A673 (cell line): ENCODE measurements around the gene ZSCAN10. TPM values are rescaled to one million over a fixed set of nuclear protein-coding genes. Genes with fewer than 3 reads are reported as not detected.

Experiments used
- BruUV-seq: library from RNA; stranded (reverse); fragments of 400-500 nt; replicated peaks from 2 replicates; lab custom pipeline; 2021; lab: Mats Ljungman, UMichigan
- CTCF ChIA-PET: fragments of 300-600 bp; sonication (Branson Sonifier 250); formaldehyde crosslinking; loops from one replicate; lab custom pipeline; 2022; ENCODE audit warnings: antibody characterized with exemption; lab: Charles Lee
- POLR2A ChIA-PET: fragments of 300-600 bp; sonication (Branson Sonifier 250); formaldehyde crosslinking; loops from one replicate; lab custom pipeline; 2022; ENCODE audit warnings: antibody characterized with exemption; ENCODE audit not compliant: low non-redundant PET; lab: Charles Lee
- DNase-seq: peaks from one replicate; pipeline ENCODE4 v3.0.0-alpha.2; 2015; ENCODE audit warnings: low spot score
- H3K27ac ChIP-seq: fragments of 200-600 bp; sonication (generic); 2 replicates; pipeline ENCODE4 v1.5.1; 2016; ENCODE audit warnings: mixed run types, low read depth, mild to moderate bottlenecking, mixed read lengths, antibody characterized with exemption, low read length; ENCODE audit not compliant: poor library complexity, severe bottlenecking
- H3K27me3 ChIP-seq: fragments of 200-600 bp; sonication (generic); replicated peaks from 2 replicates; pipeline ENCODE4 v1.6.1; 2017; ENCODE audit warnings: mixed run types, low read depth, mild to moderate bottlenecking, mixed read lengths, antibody characterized with exemption, low read length; ENCODE audit not compliant: insufficient read depth, poor library complexity
- H3K36me3 ChIP-seq: fragments of 200-600 bp; sonication (generic); 2 replicates; pipeline ENCODE4 v1.6.1; 2016; ENCODE audit warnings: mixed run types, mild to moderate bottlenecking, mixed read lengths, antibody characterized with exemption, low read length; ENCODE audit not compliant: insufficient read depth, poor library complexity, severe bottlenecking
- H3K4me1 ChIP-seq: fragments of 200-600 bp; sonication (generic); 2 replicates; pipeline ENCODE4 v1.6.1; 2017; ENCODE audit warnings: mixed run types, mild to moderate bottlenecking, mixed read lengths, antibody characterized with exemption, low read length; ENCODE audit not compliant: insufficient read depth, poor library complexity, severe bottlenecking
- H3K4me3 ChIP-seq: fragments of 200-600 bp; sonication (generic); 2 replicates; pipeline ENCODE4 v1.5.1; 2016; ENCODE audit warnings: low read depth, mixed run types, mild to moderate bottlenecking, mixed read lengths, low read length; ENCODE audit not compliant: poor library complexity, severe bottlenecking
- H3K9me3 ChIP-seq: fragments of 200-600 bp; sonication (generic); 2 replicates; pipeline ENCODE4 v1.6.1; 2016; ENCODE audit warnings: mixed run types, low read depth, mild to moderate bottlenecking, mixed read lengths, antibody characterized with exemption, low read length; ENCODE audit not compliant: poor library complexity, severe bottlenecking
- EZH2 ChIP-seq: fragments of 200-600 bp; sonication (generic); IDR thresholded peaks from 2 replicates; pipeline ENCODE4 v1.6.1; 2017; ENCODE audit warnings: borderline replicate concordance, low read depth, mild to moderate bottlenecking, mixed read lengths, antibody characterized with exemption, low read length; ENCODE audit not compliant: poor library complexity, severe bottlenecking
- intact Hi-C: fragments of 100-400 bp; cut with micrococcal nuclease; formaldehyde crosslinking; loops from one replicate; pipeline ENCODE4 v1.10.0; 2022; ENCODE audit not compliant: unreplicated experiment
- total RNA-seq: library from RNA; stranded (reverse); gene quantifications from 2 replicates; pipeline ENCODE4 v1.2.3, GENCODE V29; 2021
- TF ChIP-seq, protein P1 (sequence below): fragments of 300-800, 200-600 bp; sonication (generic); conservative IDR thresholded peaks from 2 replicates; pipeline ENCODE4 v1.5.1; 2017; ENCODE audit warnings: low read depth, mild to moderate bottlenecking, antibody characterized with exemption, low read length, moderate library complexity, mixed read lengths

ZSCAN10 gene
- total RNA-seq, 1 experiment from 2014 or later = not detected

DNA sequence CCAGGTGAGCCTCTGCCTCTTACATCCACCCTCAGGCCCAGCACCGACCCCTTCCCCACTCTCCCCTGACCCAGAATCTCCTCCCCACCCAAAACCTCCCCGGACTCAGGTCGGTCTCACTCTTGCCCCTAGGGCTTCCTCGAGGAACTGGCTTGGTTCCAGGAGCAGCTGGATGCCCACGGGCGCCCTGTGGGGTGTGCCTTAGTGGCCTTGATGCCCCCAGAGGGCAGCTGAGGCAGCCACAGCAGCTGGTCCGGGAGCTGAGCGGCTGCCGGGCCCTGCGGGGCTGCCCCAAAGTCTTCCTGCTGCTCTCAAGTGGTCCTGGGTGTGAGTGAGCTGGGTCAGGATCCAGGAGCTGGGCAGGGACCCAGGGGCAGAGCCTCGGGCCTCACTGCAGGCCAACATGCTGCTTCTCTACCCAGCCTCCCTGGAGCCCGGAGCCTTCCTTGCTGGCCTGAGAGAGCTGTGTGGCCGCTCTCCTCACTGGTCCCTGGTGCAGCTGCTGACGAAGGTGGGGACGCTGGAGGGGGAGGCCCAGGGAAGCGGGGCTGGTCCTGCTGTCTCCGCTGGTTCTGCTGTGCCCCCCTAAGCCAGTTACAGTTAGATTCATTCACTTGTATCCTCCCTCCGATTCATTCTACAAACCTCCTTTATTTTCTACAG is 45.4 kb upstream of the ZSCAN10 start:
- no peak for DNase-seq
- Histone ChIP-seq H3K9me3 (no peaks in the 10 kb centered on the region), H3K4me3 (no peak overlapping the region), H3K27ac (no peak overlapping the region), H3K36me3 (peaks cover 5% of the 10 kb centered on the region), H3K27me3 (no peaks in the 10 kb centered on the region), H3K4me1 (no peaks in the 10 kb centered on the region)
- ChIA-PET POLR2A (no interaction called here), CTCF (no interaction called here)
- intact Hi-C loops = no loop called here
- no TSS peak for BruUV-seq
- TF ChIP-seq, protein P1, sequence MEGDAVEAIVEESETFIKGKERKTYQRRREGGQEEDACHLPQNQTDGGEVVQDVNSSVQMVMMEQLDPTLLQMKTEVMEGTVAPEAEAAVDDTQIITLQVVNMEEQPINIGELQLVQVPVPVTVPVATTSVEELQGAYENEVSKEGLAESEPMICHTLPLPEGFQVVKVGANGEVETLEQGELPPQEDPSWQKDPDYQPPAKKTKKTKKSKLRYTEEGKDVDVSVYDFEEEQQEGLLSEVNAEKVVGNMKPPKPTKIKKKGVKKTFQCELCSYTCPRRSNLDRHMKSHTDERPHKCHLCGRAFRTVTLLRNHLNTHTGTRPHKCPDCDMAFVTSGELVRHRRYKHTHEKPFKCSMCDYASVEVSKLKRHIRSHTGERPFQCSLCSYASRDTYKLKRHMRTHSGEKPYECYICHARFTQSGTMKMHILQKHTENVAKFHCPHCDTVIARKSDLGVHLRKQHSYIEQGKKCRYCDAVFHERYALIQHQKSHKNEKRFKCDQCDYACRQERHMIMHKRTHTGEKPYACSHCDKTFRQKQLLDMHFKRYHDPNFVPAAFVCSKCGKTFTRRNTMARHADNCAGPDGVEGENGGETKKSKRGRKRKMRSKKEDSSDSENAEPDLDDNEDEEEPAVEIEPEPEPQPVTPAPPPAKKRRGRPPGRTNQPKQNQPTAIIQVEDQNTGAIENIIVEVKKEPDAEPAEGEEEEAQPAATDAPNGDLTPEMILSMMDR = no peak
- no peak for TF ChIP-seq EZH2

DNA sequence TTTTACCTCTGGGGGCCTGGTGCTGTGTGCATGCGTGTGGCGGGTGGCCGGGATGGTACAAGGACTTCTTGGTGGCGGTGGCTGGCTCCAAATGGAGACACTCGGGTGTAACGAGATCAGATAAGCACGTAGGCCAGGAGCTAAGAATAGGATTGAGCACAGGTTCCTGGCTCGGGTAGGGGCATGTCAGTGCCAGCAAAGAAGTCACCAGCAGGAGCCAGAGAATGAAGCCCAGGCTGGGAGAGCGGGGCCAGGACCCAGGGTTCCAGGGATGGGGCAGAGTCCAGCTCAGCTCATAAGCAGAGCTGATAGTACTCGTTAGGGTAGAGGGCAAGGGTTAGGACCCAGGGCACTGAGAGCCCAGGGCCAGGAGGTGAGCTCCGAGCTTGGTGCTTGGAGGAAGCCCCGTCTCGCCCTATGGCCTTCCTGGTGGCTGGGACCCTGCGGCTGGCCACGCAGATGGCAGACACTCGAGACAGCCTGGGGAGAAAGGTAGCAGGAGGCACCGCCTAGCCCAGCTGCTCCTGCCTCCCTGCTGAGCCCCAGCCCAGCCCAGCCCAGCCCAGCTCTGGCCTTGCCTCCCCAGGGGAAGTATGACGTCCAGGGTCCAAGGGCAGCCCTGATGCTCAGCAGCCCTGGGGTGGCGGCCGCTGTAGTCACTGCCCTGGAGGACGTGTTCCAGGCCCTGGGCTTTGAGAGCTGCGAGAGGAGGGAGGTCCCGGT is 44.7 kb upstream of the ZSCAN10 start:
- Histone ChIP-seq H3K9me3 (no peaks in the 10 kb centered on the region), H3K4me1 (no peaks in the 10 kb centered on the region), H3K27ac (no peak overlapping the region), H3K36me3 (peaks cover 5% of the 10 kb centered on the region), H3K27me3 (no peaks in the 10 kb centered on the region), H3K4me3 (no peak overlapping the region)
- ChIA-PET CTCF (no interaction called here), POLR2A (no interaction called here)
- TF ChIP-seq, protein P1 = no peak
- no peak for TF ChIP-seq EZH2
- no peak for DNase-seq
- intact Hi-C loops = no loop called here
- no TSS peak for BruUV-seq

DNA sequence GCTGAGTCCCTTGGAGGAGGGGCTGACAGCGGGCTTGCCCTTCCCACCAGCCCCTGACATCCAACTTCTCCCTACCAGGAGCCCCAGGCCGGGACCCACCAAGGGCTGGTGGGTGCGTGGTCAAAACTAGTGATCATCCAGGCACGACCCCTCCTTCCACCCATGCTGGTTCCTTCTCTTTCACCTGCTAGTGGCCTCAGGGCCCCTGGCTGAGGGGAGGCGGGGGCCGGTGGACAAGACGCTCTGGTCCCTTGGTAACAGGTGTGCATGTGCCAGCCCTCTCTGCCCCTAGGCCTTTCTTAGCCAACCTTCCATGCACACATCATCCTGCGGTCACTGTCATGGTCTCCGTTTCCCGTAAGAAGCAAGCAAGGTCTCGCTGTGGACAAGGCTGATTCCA is 44.1 kb upstream of the ZSCAN10 start:
- Histone ChIP-seq H3K36me3 (peaks cover 5% of the 10 kb centered on the region), H3K27ac (no peak overlapping the region), H3K9me3 (no peaks in the 10 kb centered on the region), H3K27me3 (no peaks in the 10 kb centered on the region), H3K4me3 (no peak overlapping the region), H3K4me1 (no peaks in the 10 kb centered on the region)
- CTCF ChIA-PET = no interaction called here
- no TSS peak for BruUV-seq
- intact Hi-C loops = no loop called here
- POLR2A ChIA-PET = no interaction called here
- DNase-seq = no peak
- TF ChIP-seq, protein P1 = no peak
- no peak for TF ChIP-seq EZH2
